Activated naive CD4-positive, alpha-beta T cell treated with anti-CD3 and anti-CD28 coated beads, Interleukin-2, amount 10 ng/mL, durations not matched to agents 7 days and 5 days (primary cell): ENCODE data around the gene CDKN2B-AS1.

Source experiments
- CTCF ChIA-PET: fragments of 350-600 bp; sonication (Branson Sonifier 250); formaldehyde crosslinking; loops from one replicate; lab custom pipeline; 2021; ENCODE audit warnings: antibody characterized with exemption; lab: Charles Lee
- DNase-seq: peaks from one replicate; pipeline ENCODE4 v3.0.0-alpha.2; 2020
- H3K27ac Mint-ChIP-seq: one replicate; pipeline ENCODE4 v1.8.0; 2021; ENCODE audit warnings: mild to moderate bottlenecking, moderate library complexity, mixed read lengths
- H3K27me3 Mint-ChIP-seq: one replicate; pipeline ENCODE4 v1.8.0; 2021; ENCODE audit warnings: mild to moderate bottlenecking, mixed read lengths
- H3K36me3 Mint-ChIP-seq: one replicate; pipeline ENCODE4 v1.8.0; 2021; ENCODE audit warnings: mixed read lengths
- H3K4me1 Mint-ChIP-seq: one replicate; pipeline ENCODE4 v1.8.0; 2021; ENCODE audit warnings: mixed read lengths
- H3K4me3 Mint-ChIP-seq: one replicate; pipeline ENCODE4 v1.8.0; 2021; ENCODE audit warnings: mild to moderate bottlenecking, moderate library complexity, mixed read lengths
- H3K9me3 Mint-ChIP-seq: one replicate; pipeline ENCODE4 v1.8.0; 2021; ENCODE audit warnings: mixed read lengths

The CDKN2B-AS1 gene

GRCh38 chr9:21969951-21970799, 24.4 kb upstream of the CDKN2B-AS1 start:
- Mint-ChIP-seq H3K4me1 (peaks cover 52% of the 10 kb centered on the region), H3K27me3 (peaks cover 99% of the 10 kb centered on the region), H3K9me3 (peaks cover 10% of the 10 kb centered on the region), H3K27ac (peak overlapping the region; percentile 53), H3K4me3 (no peak overlapping the region), H3K36me3 (peaks cover 41% of the 10 kb centered on the region)
- CTCF ChIA-PET = interaction anchor here (0.9 to 3.5 kb wide), 4 partner anchors 11 to 68 kb away, joined by 3 to 20 read pairs (median 3); partner anchors contain the start of genes CDKN2A, CDKN2B and CDKN2B-AS1
- no peak for DNase-seq

- DNase-seq = no peak
- H3K27me3 Mint-ChIP-seq = peaks cover 99% of the 10 kb centered on the region
- H3K4me3 Mint-ChIP-seq = no peak overlapping the region
- H3K9me3 Mint-ChIP-seq = peaks cover 10% of the 10 kb centered on the region
- peaks cover 35% of the 10 kb centered on the region for H3K36me3 Mint-ChIP-seq
- peak overlapping the region; percentile 15 for H3K27ac Mint-ChIP-seq
- peaks cover 52% of the 10 kb centered on the region for H3K4me1 Mint-ChIP-seq
- CTCF ChIA-PET = interaction anchor here (0.9 to 3.5 kb wide), 3 partner anchors 36 to 38 kb away, joined by 4 to 20 read pairs (median 7); partner anchors contain the start of gene CDKN2B
Measured at GRCh38 chr9:21970800-21971640, 23.6 kb upstream of the CDKN2B-AS1 start.

- Mint-ChIP-seq H3K36me3 (peaks cover 30% of the 10 kb centered on the region), H3K4me1 (peaks cover 54% of the 10 kb centered on the region), H3K27ac (no peak overlapping the region), H3K27me3 (peaks cover 99% of the 10 kb centered on the region), H3K4me3 (no peak overlapping the region), H3K9me3 (peaks cover 10% of the 10 kb centered on the region)
- CTCF ChIA-PET = interaction anchor here (1.3 to 1.7 kb wide), 2 partner anchors 36 to 266 kb away, joined by 3 to 7 read pairs; partner anchors contain the start of gene CDKN2B
- no peak for DNase-seq
Measured at GRCh38 chr9:21972361-21972760, 22.2 kb upstream of the CDKN2B-AS1 start.

GRCh38 chr9:21974343-21974721, 20.3 kb upstream of the CDKN2B-AS1 start:
- peaks cover 95% of the 10 kb centered on the region for H3K27me3 Mint-ChIP-seq
- H3K36me3 Mint-ChIP-seq = peaks cover 19% of the 10 kb centered on the region
- peaks cover 39% of the 10 kb centered on the region for H3K4me1 Mint-ChIP-seq
- peaks cover 3% of the 10 kb centered on the region for H3K9me3 Mint-ChIP-seq
- DNase-seq = no peak
- CTCF ChIA-PET = no interaction called here
- H3K4me3 Mint-ChIP-seq = peak overlapping the region; percentile 74
- H3K27ac Mint-ChIP-seq = no peak overlapping the region

- peak overlapping the region; percentile 74 for H3K4me3 Mint-ChIP-seq
- peak; percentile 70 for DNase-seq
- CTCF ChIA-PET = no interaction called here
- peaks cover 38% of the 10 kb centered on the region for H3K4me1 Mint-ChIP-seq
- peaks cover 2% of the 10 kb centered on the region for H3K9me3 Mint-ChIP-seq
- H3K36me3 Mint-ChIP-seq = peaks cover 18% of the 10 kb centered on the region
- peaks cover 95% of the 10 kb centered on the region for H3K27me3 Mint-ChIP-seq
- no peak overlapping the region for H3K27ac Mint-ChIP-seq
Measured at GRCh38 chr9:21974722-21975409, 19.7 kb upstream of the CDKN2B-AS1 start.

GRCh38 chr9:21976334-21976875, 18.2 kb upstream of the CDKN2B-AS1 start:
- Mint-ChIP-seq H3K27me3 (peaks cover 93% of the 10 kb centered on the region), H3K4me3 (no peak overlapping the region), H3K9me3 (no peaks in the 10 kb centered on the region), H3K27ac (no peak overlapping the region), H3K4me1 (peaks cover 34% of the 10 kb centered on the region), H3K36me3 (peaks cover 7% of the 10 kb centered on the region)
- CTCF ChIA-PET = interaction anchor here (0.7 to 2.0 kb wide), 5 partner anchors 10 to 163 kb away, joined by 3 to 5 read pairs (median 4); partner anchors contain the start of genes CDKN2A and CDKN2B-AS1
- DNase-seq = no peak

- H3K9me3 Mint-ChIP-seq = no peaks in the 10 kb centered on the region
Measured at GRCh38 chr9:21982391-21982790, 12.2 kb upstream of the CDKN2B-AS1 start.

GRCh38 chr9:21982861-21983560, 11.6 kb upstream of the CDKN2B-AS1 start:
- CTCF ChIA-PET = interaction anchor here (0.7 to 1.3 kb wide), 7 partner anchors 11 to 170 kb away, joined by 3 to 7 read pairs (median 4); partner anchors contain the start of genes CDKN2A and CDKN2B
- Mint-ChIP-seq H3K36me3 (peaks cover 13% of the 10 kb centered on the region), H3K9me3 (no peaks in the 10 kb centered on the region), H3K27me3 (peaks cover 61% of the 10 kb centered on the region), H3K4me3 (no peak overlapping the region), H3K27ac (no peak overlapping the region), H3K4me1 (peaks cover 8% of the 10 kb centered on the region)
- DNase-seq = no peak

More at GRCh38 chr9:21982391-21982790, 12.2 kb upstream of the CDKN2B-AS1 start:
- CTCF ChIA-PET = interaction anchor here (1.1 to 1.2 kb wide), 3 partner anchors 11 to 169 kb away, joined by 3 to 4 read pairs (median 3); partner anchors contain the start of gene CDKN2A
- H3K27me3 Mint-ChIP-seq = peaks cover 63% of the 10 kb centered on the region
- peaks cover 5% of the 10 kb centered on the region for H3K4me1 Mint-ChIP-seq
- H3K4me3 Mint-ChIP-seq = no peak overlapping the region
- DNase-seq = no peak
- no peak overlapping the region for H3K27ac Mint-ChIP-seq
- peaks cover 9% of the 10 kb centered on the region for H3K36me3 Mint-ChIP-seq

GRCh38 chr9:21983561-21983935, 11.0 kb upstream of the CDKN2B-AS1 start:
- no peak overlapping the region for H3K4me3 Mint-ChIP-seq
- CTCF ChIA-PET = interaction anchor here (0.7 to 1.3 kb wide), 6 partner anchors 10 to 170 kb away, joined by 3 to 7 read pairs (median 4); partner anchors contain the start of genes CDKN2A and CDKN2B
- no peaks in the 10 kb centered on the region for H3K9me3 Mint-ChIP-seq
- peaks cover 11% of the 10 kb centered on the region for H3K4me1 Mint-ChIP-seq
- peaks cover 17% of the 10 kb centered on the region for H3K36me3 Mint-ChIP-seq
- H3K27ac Mint-ChIP-seq = no peak overlapping the region
- H3K27me3 Mint-ChIP-seq = peaks cover 63% of the 10 kb centered on the region
- DNase-seq = no peak

GRCh38 chr9:21984101-21984500, 10.5 kb upstream of the CDKN2B-AS1 start:
- CTCF ChIA-PET = interaction anchor here (1.1 to 1.3 kb wide), 3 partner anchors 23 to 136 kb away, joined by 4 to 7 read pairs (median 4); partner anchors contain the start of gene CDKN2B
- H3K9me3 Mint-ChIP-seq = no peaks in the 10 kb centered on the region
- H3K27ac Mint-ChIP-seq = no peak overlapping the region
- H3K4me1 Mint-ChIP-seq = peaks cover 16% of the 10 kb centered on the region
- no peak for DNase-seq
- peaks cover 58% of the 10 kb centered on the region for H3K27me3 Mint-ChIP-seq
- H3K4me3 Mint-ChIP-seq = no peak overlapping the region
- peaks cover 20% of the 10 kb centered on the region for H3K36me3 Mint-ChIP-seq

GRCh38 chr9:21985964-21986667, 8.5 kb upstream of the CDKN2B-AS1 start:
- no peak overlapping the region for H3K27ac Mint-ChIP-seq
- H3K4me1 Mint-ChIP-seq = peaks cover 34% of the 10 kb centered on the region
- H3K4me3 Mint-ChIP-seq = no peak overlapping the region
- peaks cover 34% of the 10 kb centered on the region for H3K36me3 Mint-ChIP-seq
- H3K27me3 Mint-ChIP-seq = peaks cover 60% of the 10 kb centered on the region
- no peak for DNase-seq
- H3K9me3 Mint-ChIP-seq = peaks cover 7% of the 10 kb centered on the region
- CTCF ChIA-PET = interaction anchor here (1.0 kb wide), 2 partner anchors 23 kb away, joined by 4 to 5 read pairs; partner anchors contain the start of gene CDKN2B
